BLaER1 (cell line): Measurements from ENCODE around the gene IFFO2.

Experiments used
- H3K27ac ChIP-seq: shearing (Covaris generic); formaldehyde crosslinking; 2 replicates; pipeline ENCODE4 v1.8.1; 2022
- H3K27me3 ChIP-seq: shearing (Covaris generic); formaldehyde crosslinking; 2 replicates; pipeline ENCODE4 v1.8.1; 2022
- H3K36me3 ChIP-seq: shearing (Covaris generic); formaldehyde crosslinking; 2 replicates; pipeline ENCODE4 v1.8.1; 2022
- H3K4me1 ChIP-seq: shearing (Covaris generic); formaldehyde crosslinking; 2 replicates; pipeline ENCODE4 v1.8.1; 2022
- H3K4me2 ChIP-seq: shearing (Covaris generic); formaldehyde crosslinking; 2 replicates; pipeline ENCODE4 v1.8.1; 2022
- H3K4me3 ChIP-seq: shearing (Covaris generic); formaldehyde crosslinking; 2 replicates; pipeline ENCODE4 v1.8.1; 2022
- H3K9ac ChIP-seq: shearing (Covaris generic); formaldehyde crosslinking; 2 replicates; pipeline ENCODE4 v1.8.1; 2022
- H3K9me3 ChIP-seq: shearing (Covaris generic); formaldehyde crosslinking; 2 replicates; pipeline ENCODE4 v1.8.1; 2022
- H4K20me1 ChIP-seq: shearing (Covaris generic); formaldehyde crosslinking; 2 replicates; pipeline ENCODE4 v1.8.1; 2022
- Cebpa-rat ChIP-seq: shearing (Covaris generic); IDR thresholded peaks from 2 replicates; pipeline ENCODE4 v1.8.1; 2022

IFFO2 gene

GRCh38 chr1:18931730-18932129, 24.7 kb downstream of the IFFO2 start:
- Histone ChIP-seq H3K27ac (peak overlapping the region; percentile 63), H4K20me1 (peaks cover 94% of the 10 kb centered on the region), H3K36me3 (no peaks in the 10 kb centered on the region), H3K9me3 (no peaks in the 10 kb centered on the region), H3K4me1 (peaks cover 73% of the 10 kb centered on the region), H3K9ac (0 out of 2 replicates have a peak overlapping the region, but pooled peaks have one; percentile 9), H3K27me3 (no peaks in the 10 kb centered on the region), H3K4me3 (no peak overlapping the region), H3K4me2 (peak overlapping the region; percentile 81)
- no peak for TF ChIP-seq Cebpa-rat

GRCh38 chr1:18929686-18930085, 26.8 kb downstream of the IFFO2 start:
- Histone ChIP-seq H3K27ac (no peak overlapping the region), H3K4me2 (peak overlapping the region; percentile 99), H3K27me3 (no peaks in the 10 kb centered on the region), H3K9me3 (no peaks in the 10 kb centered on the region), H3K4me3 (no peak overlapping the region), H3K36me3 (no peaks in the 10 kb centered on the region), H3K4me1 (peaks cover 86% of the 10 kb centered on the region), H4K20me1 (peaks cover 83% of the 10 kb centered on the region), H3K9ac (no peak overlapping the region)
- no peak for TF ChIP-seq Cebpa-rat

GRCh38 chr1:18928985-18929384, 27.5 kb downstream of the IFFO2 start:
- Histone ChIP-seq H3K27ac (no peak overlapping the region), H3K9ac (0 out of 2 replicates have a peak overlapping the region, but pooled peaks have one; percentile 76), H3K4me3 (no peak overlapping the region), H4K20me1 (peaks cover 85% of the 10 kb centered on the region), H3K4me1 (peaks cover 91% of the 10 kb centered on the region), H3K4me2 (peak overlapping the region; percentile 99), H3K9me3 (no peaks in the 10 kb centered on the region), H3K36me3 (no peaks in the 10 kb centered on the region), H3K27me3 (no peaks in the 10 kb centered on the region)
- no peak for TF ChIP-seq Cebpa-rat

- Histone ChIP-seq H4K20me1 (peaks cover 88% of the 10 kb centered on the region), H3K27me3 (no peaks in the 10 kb centered on the region)
Observed at GRCh38 chr1:18928406-18928805, 28.1 kb downstream of the IFFO2 start.

GRCh38 chr1:18927654-18928272, 28.7 kb downstream of the IFFO2 start:
- no peak for TF ChIP-seq Cebpa-rat
- Histone ChIP-seq H3K36me3 (no peaks in the 10 kb centered on the region), H3K27ac (peak overlapping the region; percentile 90), H3K9me3 (no peaks in the 10 kb centered on the region), H3K9ac (peak overlapping the region; percentile 76), H3K4me2 (peak overlapping the region; percentile 99), H3K4me3 (peak overlapping the region; percentile 60), H3K27me3 (no peaks in the 10 kb centered on the region), H3K4me1 (peaks cover 97% of the 10 kb centered on the region), H4K20me1 (peaks cover 88% of the 10 kb centered on the region)

More at GRCh38 chr1:18928406-18928805, 28.1 kb downstream of the IFFO2 start:
- peaks cover 97% of the 10 kb centered on the region for H3K4me1 ChIP-seq
- peak overlapping the region; percentile 76; the same call in 1 of the 2 replicates for H3K9ac ChIP-seq
- H3K27ac ChIP-seq: peak overlapping the region; percentile 90
- no peaks in the 10 kb centered on the region for H3K36me3 ChIP-seq
- no peaks in the 10 kb centered on the region for H3K9me3 ChIP-seq
- TF ChIP-seq Cebpa-rat: no peak
- peak overlapping the region; percentile 99 for H3K4me2 ChIP-seq
- peak overlapping the region; percentile 60; the same call in 1 of the 2 replicates for H3K4me3 ChIP-seq

- Histone ChIP-seq H3K4me1 (peaks cover 97% of the 10 kb centered on the region), H3K9ac (peak overlapping the region; percentile 76)
Observed at GRCh38 chr1:18927082-18927653, 29.3 kb downstream of the IFFO2 start.

GRCh38 chr1:18926315-18927081, 30.0 kb downstream of the IFFO2 start:
- Histone ChIP-seq H4K20me1 (peaks cover 88% of the 10 kb centered on the region), H3K27me3 (no peaks in the 10 kb centered on the region), H3K36me3 (no peaks in the 10 kb centered on the region), H3K4me2 (peak overlapping the region; percentile 99), H3K9ac (peak overlapping the region; percentile 76), H3K4me1 (peaks cover 97% of the 10 kb centered on the region), H3K9me3 (no peaks in the 10 kb centered on the region), H3K4me3 (peak overlapping the region; percentile 60), H3K27ac (peak overlapping the region; percentile 90)
- no peak for TF ChIP-seq Cebpa-rat

More at GRCh38 chr1:18927082-18927653, 29.3 kb downstream of the IFFO2 start:
- H3K4me3 ChIP-seq: peak overlapping the region; percentile 60
- H3K9me3 ChIP-seq: no peaks in the 10 kb centered on the region
- peak overlapping the region; percentile 90 for H3K27ac ChIP-seq
- no peaks in the 10 kb centered on the region for H3K27me3 ChIP-seq
- peaks cover 88% of the 10 kb centered on the region for H4K20me1 ChIP-seq
- no peaks in the 10 kb centered on the region for H3K36me3 ChIP-seq
- TF ChIP-seq Cebpa-rat: no peak
- H3K4me2 ChIP-seq: peak overlapping the region; percentile 99

- Histone ChIP-seq H4K20me1 (peaks cover 87% of the 10 kb centered on the region), H3K4me3 (no peak overlapping the region), H3K4me1 (peaks cover 85% of the 10 kb centered on the region), H3K36me3 (peaks cover 10% of the 10 kb centered on the region), H3K9me3 (no peaks in the 10 kb centered on the region), H3K9ac (no peak overlapping the region), H3K4me2 (peak overlapping the region; percentile 74), H3K27me3 (no peaks in the 10 kb centered on the region), H3K27ac (0 out of 2 replicates have a peak overlapping the region, but pooled peaks have one; percentile 2)
- TF ChIP-seq Cebpa-rat: no peak
Observed at GRCh38 chr1:18925279-18925678, 31.2 kb downstream of the IFFO2 start.

- H3K27ac ChIP-seq: peak overlapping the region; percentile 2; the same call in 1 of the 2 replicates
- no peak overlapping the region for H3K9ac ChIP-seq
- peak overlapping the region; percentile 74 for H3K4me2 ChIP-seq
- peaks cover 18% of the 10 kb centered on the region for H3K36me3 ChIP-seq
- peaks cover 75% of the 10 kb centered on the region for H3K4me1 ChIP-seq
- no peak overlapping the region; the same call in 1 of the 2 replicates for H3K4me3 ChIP-seq
- no peak for TF ChIP-seq Cebpa-rat
- no peaks in the 10 kb centered on the region for H3K27me3 ChIP-seq
- no peaks in the 10 kb centered on the region for H3K9me3 ChIP-seq
- peaks cover 76% of the 10 kb centered on the region for H4K20me1 ChIP-seq
Observed at GRCh38 chr1:18924221-18924691, 32.2 kb downstream of the IFFO2 start.
